ENCODE results near the gene CHIC2.
"Not testable (repeated sequence)": the region's sequence is repeated elsewhere in the genome, so short reads cannot be mapped to it uniquely, and the experiment has no call there.

CHIC2 gene

DNA sequence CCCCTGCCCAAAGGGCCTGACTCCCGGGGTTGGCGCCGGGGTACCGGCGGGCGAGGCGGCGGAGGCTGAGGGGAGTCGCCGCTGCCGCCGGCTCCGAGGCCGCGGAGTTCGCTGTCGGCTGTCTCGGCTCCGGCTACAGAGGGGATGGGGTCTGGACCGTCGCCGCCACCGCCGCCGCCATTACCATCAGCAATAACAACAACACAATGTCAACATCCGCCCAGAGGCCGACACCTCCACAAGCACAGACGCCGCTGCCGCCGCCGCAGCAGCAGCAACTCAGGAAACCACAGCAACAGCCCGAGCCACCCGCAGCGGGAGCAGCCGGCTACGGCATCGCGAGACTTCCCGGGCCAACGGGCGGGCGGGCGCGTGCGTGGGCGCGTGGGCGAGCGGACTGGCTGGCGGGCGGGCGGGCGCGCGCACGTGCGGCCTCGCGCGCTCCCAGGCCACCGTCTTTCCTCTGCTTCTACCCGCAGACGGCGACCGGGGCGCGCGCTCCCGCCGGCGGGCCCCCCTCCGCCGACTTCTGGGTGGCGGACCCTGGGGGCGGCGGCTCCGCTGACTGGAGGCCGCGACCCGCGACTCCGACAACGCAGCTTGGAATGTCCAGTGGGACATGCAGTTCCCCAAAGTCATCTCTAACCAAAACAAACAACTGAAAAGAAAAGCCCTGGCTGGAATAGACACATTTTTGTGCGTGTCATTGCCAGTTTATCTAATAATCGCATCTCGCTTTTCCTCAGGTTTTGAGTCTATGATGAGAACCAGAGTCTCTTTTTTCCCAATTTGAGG lies at the start of gene CHIC2:
Gene CHIC2, minus strand, starts transcription at position 289 of the 795 bp plus-strand sequence. CDS start 305 bp downstream, outside the sequence.
- in situ Hi-C loops (cut with HindIII; ENCODE audit: low sequenced_read_pairs), result no loop called here

DNA sequence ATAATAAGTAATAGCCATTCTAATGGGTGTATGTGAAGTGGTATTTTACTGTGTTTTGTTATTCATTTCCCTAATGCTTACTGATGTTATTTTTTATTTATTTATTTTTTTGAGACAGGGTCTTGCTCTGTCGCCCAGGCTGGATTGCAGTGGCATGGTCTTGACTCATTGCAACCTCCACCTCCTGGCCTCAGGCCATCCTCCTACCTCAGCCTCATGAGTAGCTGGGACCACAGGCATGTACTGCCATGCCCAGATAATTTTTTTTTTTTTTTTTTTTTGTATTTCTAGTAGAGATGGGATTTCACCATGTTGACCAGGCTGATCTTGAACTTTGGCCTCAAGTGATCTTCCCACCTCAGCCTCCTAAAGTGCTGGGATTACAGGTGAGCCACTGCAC lies 48.8 kb upstream of the CHIC2 start:
- in situ Hi-C loops (cut with HindIII; ENCODE audit: low sequenced_read_pairs), result not testable (repeated sequence)

DNA sequence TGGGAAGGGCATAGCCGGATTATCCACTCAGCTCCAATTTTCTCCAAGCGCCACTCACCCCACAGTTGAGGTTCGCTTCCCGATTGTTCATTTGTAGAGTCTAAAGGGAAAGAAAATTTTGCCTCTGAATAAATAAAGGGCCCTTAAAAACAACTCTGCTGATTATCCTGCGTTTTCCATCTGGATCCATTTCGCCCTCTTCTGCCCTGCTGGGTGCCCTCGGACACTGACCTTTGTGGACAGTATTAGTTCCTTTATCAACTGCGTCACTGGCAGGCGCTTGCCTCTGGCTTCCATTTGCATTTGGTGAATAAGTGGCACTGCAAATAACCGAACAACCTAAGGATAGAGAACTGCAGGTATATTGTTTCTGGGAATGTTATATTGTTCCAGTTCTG lies 45.6 kb upstream of the CHIC2 start:
- in situ Hi-C loops (cut with HindIII; ENCODE audit: low sequenced_read_pairs), result no loop called here

DNA sequence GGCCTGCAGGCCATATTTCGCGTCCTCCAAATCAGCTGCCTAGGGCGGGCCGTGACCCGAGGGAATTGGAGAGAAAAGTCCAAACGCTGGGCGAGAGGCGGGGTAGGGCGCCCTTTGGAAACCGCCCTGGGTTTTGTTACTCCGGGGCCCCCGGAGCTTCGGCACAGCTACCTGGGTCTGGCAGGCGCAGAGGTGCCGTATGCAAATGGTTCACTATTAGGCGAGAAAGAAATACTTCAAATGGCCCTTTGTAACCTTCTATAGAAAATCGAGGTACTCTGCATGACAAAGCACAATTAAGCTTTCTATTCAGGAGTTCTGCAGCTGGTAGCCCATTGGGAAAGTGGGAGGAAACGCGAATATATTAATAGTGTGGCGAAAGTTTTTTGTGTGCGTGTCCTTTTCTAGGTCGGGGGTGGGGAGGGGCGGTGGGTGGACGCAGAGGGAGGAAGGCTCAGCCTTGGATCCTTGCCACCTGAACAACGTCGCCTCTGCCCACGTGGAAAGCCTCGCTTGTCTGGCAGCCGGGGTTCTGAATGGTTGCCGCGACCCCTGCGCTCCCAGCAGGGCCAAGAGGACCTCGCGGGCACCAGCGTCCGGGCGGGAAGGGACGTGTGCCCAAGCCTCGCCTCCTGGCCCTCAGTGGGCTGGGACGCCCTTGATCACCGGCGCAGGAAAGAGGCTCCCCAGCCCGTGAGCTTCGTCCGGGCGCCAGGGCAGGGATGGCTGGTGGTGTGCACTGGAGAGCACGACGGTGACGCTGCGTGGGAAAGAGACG lies 45.0 kb upstream of the CHIC2 start:
- in situ Hi-C loops (cut with HindIII; ENCODE audit: low sequenced_read_pairs), result no loop called here

DNA sequence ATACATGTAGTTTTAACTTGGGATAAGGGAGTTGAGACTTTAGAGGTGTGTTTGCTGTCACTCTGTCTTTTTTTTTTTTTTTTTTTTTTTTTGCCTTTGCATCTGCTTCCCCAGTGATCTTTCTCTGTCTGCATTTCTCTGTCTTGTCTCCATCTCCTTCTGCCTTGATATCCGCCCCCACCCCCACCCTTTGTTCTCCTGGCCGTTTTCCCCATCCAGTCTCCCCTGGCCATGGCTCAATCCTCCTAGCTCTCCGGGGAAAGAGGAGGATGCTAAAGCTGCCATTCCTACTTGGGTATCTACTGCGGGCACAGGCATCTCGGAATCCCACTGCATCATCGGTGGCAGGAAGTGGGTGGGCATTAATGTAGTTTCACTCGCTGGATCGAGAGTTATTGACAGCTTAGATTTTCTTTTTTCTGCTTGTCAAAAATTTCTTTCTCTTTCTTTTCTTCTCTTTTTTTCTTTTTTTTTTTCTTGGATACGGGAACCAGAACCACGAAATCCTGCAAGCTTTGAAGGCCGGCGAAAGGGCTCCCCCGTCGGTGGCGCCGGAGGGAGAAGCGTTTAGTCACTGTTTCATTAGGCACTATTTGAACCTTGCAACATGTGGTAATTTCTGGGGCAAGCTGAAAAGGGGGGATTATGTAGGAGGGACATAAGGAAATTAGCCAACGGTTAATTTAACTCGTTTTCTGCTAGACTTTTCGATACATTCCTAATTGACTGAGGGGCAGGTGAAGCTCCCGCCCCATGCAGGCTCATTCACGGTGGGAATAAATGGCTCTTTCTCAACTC lies 43.7 kb upstream of the CHIC2 start:
- in situ Hi-C loops (cut with HindIII; ENCODE audit: low sequenced_read_pairs), result no loop called here

DNA sequence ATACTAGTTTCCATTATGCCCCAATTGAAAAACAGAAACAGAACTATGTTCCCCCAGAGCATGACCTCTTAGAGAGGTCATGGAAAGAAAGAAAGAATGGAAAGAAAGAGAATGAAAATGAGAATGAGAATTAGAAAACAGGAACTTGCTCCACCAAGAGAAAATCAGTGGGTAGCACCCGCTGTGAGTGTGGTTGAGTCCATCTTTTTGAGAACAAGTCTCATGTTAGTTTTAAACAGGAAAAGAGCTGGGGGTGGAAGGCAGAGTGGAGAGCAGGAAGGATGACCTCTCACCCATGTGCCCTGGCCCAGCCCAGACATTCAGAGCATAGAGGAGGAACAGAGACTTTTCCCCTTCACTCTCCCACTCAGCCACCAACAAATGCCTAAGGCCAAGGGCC lies 40.5 kb upstream of the CHIC2 start:
- in situ Hi-C loops (cut with HindIII; ENCODE audit: low sequenced_read_pairs), result no loop called here

DNA sequence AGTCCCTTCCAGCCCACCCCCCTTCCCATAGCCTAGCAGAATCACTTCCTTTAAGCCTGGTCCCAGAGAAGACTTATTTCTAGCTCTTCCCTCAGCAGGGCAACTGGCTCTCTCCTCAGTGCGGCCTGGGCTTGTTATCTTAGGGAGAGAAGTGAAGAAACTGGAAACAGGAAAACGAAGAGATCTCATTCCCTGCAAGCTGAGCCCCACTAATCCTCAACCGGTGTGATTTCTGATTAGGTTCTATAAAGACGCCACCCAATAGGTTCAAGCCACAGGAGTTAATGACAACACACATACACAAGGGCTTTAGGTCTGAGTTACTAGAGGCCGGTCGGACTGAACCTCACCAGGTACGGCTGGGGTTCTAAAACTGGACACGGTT lies 38.8 kb upstream of the CHIC2 start:
- in situ Hi-C loops (cut with HindIII; ENCODE audit: low sequenced_read_pairs), result no loop called here

DNA sequence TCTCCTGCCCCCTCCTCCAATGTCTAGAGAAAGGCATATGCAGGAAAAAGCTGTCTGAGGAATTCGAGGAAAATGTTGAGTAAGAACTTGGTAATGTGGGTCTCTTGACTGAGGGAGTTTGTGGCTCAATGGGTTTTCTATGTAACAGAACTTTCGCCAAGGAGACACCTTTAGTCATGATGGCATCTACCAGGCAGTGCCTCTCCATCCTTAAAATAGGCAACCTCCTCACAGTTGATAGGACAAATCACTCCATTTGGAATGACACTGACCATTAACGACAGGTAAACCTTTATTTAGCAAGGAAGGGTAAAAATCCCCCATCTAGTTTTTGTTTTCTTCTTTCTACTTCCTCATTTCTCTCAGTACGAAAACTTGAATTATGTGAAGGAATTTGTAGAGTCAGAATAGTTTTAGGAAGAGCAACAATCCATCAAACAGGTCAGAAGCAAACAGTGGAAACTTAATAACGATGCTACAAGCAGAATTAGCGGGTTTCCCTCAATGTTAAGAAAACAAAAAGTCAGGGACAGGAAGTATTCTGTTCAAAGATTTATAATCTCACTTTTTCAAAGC lies 38.2 kb upstream of the CHIC2 start:
- in situ Hi-C loops (cut with HindIII; ENCODE audit: low sequenced_read_pairs), result no loop called here

DNA sequence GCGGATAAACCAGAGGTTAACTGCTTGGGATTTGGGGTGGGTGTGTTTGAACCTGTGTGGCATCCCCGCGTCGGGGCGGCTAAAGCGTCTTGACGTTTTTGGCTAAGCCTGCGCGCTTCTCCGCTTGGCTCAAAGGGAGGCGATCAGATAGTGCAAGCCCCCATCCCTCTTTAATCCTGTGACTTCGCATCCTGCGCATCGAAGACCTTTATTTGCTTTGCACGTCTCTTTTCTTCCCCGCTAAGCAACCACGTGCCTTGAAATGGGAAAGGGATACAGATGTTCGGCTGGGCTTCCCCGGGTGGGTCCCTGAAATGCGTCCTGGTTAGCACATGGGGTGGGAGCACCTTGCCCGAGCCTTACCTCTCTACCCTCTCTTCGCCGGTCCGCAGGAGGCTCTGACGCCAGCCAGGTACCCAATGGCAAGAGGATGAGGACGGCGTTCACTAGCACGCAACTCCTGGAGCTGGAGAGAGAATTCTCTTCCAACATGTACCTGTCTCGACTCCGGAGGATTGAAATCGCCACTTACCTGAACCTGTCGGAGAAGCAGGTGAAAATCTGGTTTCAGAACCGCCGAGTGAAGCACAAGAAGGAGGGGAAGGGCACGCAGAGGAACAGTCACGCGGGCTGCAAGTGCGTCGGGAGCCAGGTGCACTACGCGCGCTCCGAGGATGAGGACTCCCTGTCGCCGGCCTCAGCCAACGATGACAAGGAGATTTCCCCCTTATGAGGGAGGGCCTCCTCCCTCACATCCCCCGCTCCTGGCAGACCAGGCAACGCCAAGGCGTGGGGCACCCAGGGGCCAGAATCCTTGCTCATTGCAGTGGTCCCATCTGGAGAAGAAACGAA lies 37.0 kb upstream of the CHIC2 start:
- in situ Hi-C loops (cut with HindIII; ENCODE audit: low sequenced_read_pairs), result no loop called here

DNA sequence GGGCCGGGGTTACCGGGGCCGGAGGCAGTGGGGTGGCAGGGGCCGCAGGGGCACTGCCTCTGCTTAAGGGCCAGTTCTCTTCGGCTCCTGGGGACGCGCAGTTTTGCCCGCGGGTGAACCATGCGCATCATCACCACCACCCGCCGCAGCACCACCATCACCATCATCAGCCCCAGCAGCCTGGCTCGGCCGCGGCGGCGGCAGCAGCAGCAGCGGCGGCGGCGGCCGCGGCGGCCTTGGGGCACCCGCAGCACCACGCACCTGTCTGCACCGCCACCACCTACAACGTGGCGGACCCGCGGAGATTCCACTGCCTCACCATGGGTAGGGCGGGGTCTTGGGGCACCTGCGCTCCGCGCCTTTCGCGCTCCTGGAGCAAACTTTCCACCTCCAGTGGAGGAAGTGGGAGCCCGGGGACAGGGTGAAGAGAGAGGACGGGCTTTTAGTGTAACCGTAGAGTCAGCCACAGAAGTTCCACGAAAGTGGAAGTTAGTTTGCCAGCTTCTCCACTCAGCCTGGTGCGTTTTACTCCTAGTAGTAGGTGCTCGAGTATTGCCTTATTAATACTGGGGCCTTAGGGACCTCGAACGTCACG lies 36.3 kb upstream of the CHIC2 start:
- in situ Hi-C loops (cut with HindIII; ENCODE audit: low sequenced_read_pairs), result no loop called here

DNA sequence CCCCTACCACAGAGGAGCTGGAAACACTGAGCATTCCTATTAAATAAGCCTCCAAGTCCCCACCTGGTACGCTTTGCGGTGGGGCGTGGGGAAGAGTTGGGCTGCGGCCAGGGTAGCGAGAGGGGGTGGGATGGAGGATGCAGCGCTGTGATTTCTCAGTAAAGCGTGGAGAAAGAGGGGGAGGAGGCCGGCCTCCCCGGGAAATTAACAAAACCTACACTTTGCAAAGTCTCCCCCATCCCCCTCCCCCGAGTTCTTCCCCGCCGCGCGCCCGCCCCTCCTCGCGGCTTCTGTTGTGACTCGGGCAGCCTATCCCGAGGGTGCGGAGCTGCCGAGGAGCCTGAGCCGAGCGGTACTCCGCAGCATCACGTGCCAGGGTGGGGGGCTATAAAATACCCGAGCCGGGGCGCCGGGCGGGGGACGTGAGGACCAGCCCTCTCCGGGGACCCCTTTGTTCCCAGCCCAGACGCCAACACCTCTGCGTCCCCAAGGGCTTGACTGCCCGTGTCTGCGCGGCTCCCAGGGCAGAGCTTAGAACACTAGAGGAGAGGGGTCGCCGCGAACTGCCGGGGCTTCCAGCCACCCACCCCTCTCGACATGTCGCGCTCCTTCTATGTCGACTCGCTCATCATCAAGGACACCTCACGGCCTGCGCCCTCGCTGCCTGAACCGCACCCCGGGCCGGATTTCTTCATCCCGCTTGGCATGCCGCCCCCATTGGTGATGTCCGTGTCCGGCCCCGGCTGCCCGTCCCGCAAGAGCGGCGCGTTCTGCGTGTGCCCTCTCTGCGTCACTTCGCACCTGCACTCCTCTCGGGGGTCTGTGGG lies 35.6 kb upstream of the CHIC2 start, which contains the start of gene GSX2:
Gene GSX2, plus strand, starts transcription at position 416 of the 827 bp plus-strand sequence. Its CDS starts 182 bp downstream, at position 598.
- in situ Hi-C loops (cut with HindIII; ENCODE audit: low sequenced_read_pairs), result no loop called here

DNA sequence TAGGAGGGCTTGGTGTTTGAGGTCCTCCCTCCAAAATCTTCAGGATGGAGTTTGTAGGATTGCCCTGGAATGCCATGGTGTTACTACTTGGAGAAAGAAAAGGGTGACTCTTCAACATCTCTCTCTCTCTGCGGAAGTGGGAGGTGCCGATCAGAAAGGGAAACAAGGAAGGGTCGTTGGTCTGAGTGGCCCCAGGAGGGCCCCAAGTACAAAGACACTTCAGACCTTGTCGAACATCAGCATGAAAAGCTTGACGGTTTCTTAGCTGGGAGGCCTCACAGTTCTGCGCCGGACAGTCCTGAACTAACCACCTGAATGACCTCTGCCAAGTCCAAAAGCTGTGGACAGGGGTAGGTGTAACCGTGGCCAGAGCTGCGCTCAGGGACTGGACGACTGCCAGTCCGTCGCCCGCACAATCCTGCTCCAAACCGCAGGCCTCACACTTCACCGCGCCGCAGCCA lies 34.9 kb upstream of the CHIC2 start:
- in situ Hi-C loops (cut with HindIII; ENCODE audit: low sequenced_read_pairs), result no loop called here

DNA sequence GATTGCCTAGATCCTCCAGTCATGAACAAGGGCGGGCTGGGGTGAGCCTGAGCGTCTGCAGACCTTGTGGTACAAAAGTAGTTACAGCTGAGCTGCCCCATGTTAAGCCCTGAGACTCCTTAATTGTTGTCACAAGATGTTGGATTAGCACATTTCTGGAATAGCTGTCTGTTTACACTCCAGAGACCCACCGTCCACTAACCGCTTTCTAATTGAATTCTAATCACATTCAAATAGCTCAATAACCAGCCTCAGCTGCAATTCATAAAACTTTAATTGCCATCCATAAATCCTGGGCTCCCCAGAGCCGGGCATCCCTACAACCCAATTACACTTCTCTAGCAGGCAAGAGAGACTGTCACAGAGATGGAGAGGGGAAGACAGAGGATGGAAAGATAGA lies 34.0 kb upstream of the CHIC2 start:
- in situ Hi-C loops (cut with HindIII; ENCODE audit: low sequenced_read_pairs), result no loop called here

DNA sequence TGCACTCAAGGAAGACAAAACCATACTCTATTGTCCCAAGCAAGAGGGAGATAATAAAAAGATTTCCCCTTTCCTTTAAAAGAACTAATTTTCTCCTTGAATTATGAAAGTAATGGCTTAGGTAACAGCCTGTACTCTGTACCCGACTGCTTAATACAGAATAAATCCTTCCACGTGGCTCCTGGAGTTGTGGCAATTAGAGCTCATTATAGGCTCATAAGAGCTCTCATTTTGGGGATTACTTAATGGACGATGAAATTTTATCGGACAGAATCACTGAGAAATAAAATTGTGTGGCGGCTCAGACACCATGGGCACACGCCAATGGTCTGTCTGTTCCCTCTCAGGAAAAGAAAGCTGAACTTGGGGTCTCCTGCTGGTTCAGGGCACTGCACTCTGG lies 32.7 kb upstream of the CHIC2 start:
- in situ Hi-C loops (cut with HindIII; ENCODE audit: low sequenced_read_pairs), result no loop called here

DNA sequence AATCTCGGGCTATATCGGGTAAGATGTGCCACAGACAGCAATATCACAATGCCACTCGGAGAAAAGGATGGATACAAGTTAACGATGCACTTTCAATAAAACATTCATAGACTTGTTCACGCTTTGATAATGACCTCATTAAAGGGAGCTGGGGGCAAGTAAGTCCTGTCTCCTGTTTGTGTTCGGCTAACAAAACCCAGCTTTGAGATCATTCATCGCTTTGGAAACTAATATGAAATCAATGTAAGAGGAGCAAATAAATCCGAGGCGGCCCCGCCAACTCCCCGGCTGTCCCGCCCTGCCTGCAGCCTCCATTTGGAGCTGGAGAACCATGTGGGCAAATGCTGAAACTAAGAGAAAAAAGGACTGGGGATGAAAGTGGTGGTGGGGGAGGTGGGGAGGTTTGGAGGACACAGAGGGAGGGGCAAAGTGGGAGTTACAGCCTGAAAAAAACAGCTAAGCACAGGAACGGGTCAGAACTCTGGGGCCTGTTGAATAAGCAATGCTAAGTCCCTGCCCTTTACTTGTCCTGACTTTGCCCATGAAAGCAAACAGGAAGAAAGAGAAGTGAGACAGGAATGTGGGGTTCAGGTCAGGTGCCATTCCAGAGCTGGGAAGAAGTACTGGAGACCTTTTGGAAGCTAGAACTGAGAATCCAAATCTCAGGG lies 32.0 kb upstream of the CHIC2 start:
- in situ Hi-C loops (cut with HindIII; ENCODE audit: low sequenced_read_pairs), result no loop called here

DNA sequence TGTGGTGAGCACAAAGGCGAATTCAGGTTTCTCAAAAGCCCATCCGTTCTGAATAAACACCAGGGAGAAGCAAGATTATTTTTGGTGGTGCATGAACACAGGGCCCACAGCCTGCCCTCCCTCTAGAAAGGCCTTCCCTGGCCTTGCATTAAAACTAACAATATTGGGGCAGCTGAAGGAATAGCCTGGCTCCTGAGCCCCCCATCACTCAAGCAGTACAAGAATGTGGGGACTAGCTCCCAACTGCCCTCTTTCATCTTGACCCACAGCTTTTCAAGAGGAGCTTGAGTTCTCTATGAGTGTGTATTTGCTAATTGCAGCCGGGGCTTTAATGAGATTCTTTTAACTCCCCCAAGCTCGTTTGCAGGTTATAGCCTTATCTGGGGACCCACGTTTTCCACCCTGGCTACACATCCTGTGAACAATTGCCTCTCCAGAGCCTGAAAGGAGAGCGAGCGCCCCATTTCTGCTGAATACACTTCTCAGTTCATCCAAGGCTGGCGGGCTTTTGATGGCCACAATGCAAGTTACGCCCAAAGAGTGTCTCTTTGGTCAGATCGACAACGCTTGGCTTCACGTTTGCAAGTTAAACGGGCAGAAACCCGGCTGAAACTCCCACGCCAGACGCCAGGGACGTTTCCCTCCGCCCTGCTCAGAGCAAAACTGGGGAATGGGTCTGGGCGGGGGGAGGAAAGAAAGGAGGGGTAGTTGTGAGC lies 30.9 kb upstream of the CHIC2 start:
- in situ Hi-C loops (cut with HindIII; ENCODE audit: low sequenced_read_pairs), result no loop called here

DNA sequence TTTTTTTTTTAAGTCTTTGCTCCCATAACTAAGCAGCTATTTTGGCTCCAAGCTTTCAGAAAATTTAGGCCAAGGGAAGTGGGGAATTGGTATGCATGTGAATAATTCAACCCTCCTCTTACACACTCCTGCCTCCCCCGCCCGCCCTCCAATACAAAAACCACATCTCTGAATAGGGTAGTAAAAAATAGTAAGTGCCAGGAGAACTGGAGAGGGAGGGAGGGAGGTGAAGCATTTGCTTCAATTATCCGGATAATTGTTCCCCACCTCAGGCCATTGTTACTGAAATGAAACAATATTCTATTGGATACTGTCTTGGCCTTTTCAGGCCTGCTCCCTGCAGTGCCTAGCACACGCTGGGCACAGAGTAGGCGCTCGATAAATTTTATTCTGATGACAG lies 30.0 kb upstream of the CHIC2 start:
- in situ Hi-C loops (cut with HindIII; ENCODE audit: low sequenced_read_pairs), result no loop called here

Data from DLD1 (cell line).